GM23248 (cell line): Measurements from ENCODE around the gene RBBP5.

Experiments used
- EZH2 ChIP-seq: fragments of 200-600 bp; sonication (generic); IDR thresholded peaks from 2 replicates; pipeline ENCODE4 v1.6.1; 2018; ENCODE audit warnings: antibody characterized with exemption, mild to moderate bottlenecking; ENCODE audit not compliant: insufficient read depth, poor library complexity, severe bottlenecking
- EZH2phosphoT487 ChIP-seq: fragments of 200-600 bp; sonication (generic); IDR thresholded peaks from 2 replicates; pipeline ENCODE4 v1.6.1; 2018; ENCODE audit warnings: antibody characterized with exemption, moderate library complexity, mild to moderate bottlenecking, low read depth; ENCODE audit not compliant: insufficient read depth

- TF ChIP-seq EZH2phosphoT487: no peak
- TF ChIP-seq EZH2: no peak
Measured at GRCh38 chr1:205068001-205068400, 53.8 kb downstream of the RBBP5 start.
